Measurements from ENCODE around the gene TPRX1.

TPRX1 gene

DNA sequence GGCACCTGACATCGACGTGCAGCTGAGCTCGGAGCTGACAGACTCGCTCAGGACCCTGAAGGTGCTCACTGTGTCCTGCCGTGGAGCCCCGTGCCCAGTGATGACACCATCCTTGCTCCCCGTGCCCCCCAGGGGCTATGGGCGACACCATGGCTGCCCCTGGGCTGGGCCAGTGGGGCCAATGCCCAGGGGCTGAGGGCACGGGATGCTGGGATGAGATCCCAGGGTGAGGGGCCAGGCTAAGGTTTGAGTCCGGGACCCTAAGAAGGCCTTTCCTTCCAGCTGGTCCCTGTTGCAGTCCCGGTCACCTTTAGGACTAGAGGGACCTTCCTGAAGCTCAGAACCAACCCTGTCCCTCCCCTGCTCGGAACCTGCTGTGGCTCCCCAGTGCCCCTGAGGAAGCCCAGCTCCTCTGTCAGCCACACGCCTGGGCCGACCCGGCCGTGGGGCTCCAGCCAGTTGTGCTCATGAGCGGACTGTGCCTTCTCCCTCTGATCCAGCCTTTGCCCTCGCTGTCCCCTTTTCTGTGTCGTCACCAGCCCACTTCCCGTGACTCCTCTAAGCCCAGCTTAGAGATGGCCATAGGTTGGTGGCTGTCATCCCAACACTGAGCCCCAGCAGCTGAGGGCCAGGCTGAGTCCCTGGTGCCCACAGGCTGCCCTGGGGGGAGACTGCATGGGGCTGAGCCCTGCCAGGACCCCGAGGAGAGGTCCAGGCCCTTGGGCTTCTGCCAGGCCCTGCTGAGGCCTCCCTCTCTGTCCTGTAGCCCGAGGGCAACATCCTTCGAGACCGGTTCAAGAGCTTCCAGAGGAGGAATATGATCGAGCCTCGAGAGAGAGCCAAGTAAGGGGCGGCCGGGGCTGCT lies 48.4 kb downstream of the TPRX1 start:
- DNase-seq, result no peak
- intact Hi-C loops (cut with DNase I), result no loop called here

- intact Hi-C loops (cut with DNase I), result no loop called here
- no peak for DNase-seq
Measured at GRCh38 chr19:47755065-47755761, 49.1 kb downstream of the TPRX1 start.

DNA sequence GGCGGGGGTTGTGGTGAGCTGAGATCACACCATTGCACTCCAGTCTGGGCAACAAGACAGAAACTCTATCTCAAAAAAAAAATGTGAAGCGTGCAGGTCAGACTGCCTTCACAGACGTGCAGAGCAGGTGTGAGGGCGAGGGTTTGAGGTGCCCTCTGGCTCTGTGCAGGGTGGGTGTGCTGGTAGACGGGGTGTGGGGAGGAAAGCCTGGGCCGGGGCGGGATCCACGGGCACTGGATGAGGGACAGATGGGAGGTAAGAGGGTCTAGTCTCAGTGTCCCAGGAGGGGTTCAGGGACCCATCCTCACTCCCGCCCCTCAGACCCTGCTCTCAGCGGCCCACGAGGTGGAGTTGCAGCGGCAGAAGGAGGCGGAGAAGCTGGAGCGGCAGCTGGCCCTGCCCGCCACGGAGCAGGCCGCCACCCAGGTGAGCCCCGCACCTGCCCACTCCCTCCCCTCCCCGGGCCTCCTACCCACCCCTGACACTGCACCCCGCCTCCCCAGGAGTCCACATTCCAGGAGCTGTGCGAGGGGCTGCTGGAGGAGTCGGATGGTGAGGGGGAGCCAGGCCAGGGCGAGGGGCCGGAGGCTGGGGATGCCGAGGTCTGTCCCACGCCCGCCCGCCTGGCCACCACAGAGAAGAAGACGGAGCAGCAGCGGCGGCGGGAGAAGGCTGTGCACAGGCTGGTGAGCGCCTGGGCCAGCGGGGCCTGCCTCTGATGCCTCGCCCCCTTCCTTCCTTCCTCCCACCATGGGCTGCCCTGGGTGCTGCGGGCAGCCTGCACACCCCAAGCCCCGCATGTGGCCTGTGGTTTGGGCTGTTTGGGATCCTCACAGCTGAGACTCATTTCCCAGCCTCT lies 49.9 kb downstream of the TPRX1 start:
- no peak for DNase-seq
- intact Hi-C loops (cut with DNase I), result no loop called here

GRCh38 chr19:47752440-47753211 lies 51.7 kb downstream of the TPRX1 start:
- DNase-seq, result no peak
- intact Hi-C loops (cut with DNase I), result no loop called here
